Fibroblast of villous mesenchyme (primary cell): ENCODE results near the gene SUPT16H. TPM values are rescaled to one million over a fixed set of nuclear protein-coding genes. Genes with fewer than 3 reads are reported as not detected.
"Not testable (repeated sequence)": the region's sequence is repeated elsewhere in the genome, so short reads cannot be mapped to it uniquely, and the experiment has no call there.

Experiments used
- DNase-seq: peaks from one replicate; pipeline ENCODE4 v3.0.0-alpha.2; 2010; ENCODE audit warnings: low read depth
- H3K4me3 ChIP-seq: 2 replicates; pipeline ENCODE4 v1.5.1; 2011; ENCODE audit warnings: low read depth, mild to moderate bottlenecking, low read length
- CTCF ChIP-seq: IDR thresholded peaks from 2 replicates; pipeline ENCODE4 v1.5.1; 2012; ENCODE audit warnings: low read depth, mild to moderate bottlenecking, low read length; ENCODE audit not compliant: insufficient read depth
- total RNA-seq: library from RNA; depleted of rRNA; stranded (reverse); fragments of >200 nt; gene quantifications from 2 replicates; pipeline ENCODE4 v1.2.3, GENCODE V29; 2012

Gene SUPT16H
- total RNA-seq, 1 donor, result 87.7 TPM

GRCh38 chr14:21385188-21385904 is 1.5 kb upstream of the SUPT16H start:
- H3K4me3 ChIP-seq, result no peak overlapping the region
- no peak for DNase-seq
- TF ChIP-seq CTCF, result no peak

- peak overlapping the region; percentile 71 for H3K4me3 ChIP-seq
- DNase-seq, result no peak
- no peak for TF ChIP-seq CTCF
These were observed 654 bp upstream of the SUPT16H start for GRCh38 chr14:21384494-21384851.

- TF ChIP-seq CTCF, result no peak
- H3K4me3 ChIP-seq, result peak overlapping the region; percentile 71
- DNase-seq, result peak; percentile 48
These were observed 652 bp downstream of the SUPT16H start for GRCh38 chr14:21382886-21383847.

- H3K4me3 ChIP-seq, result no peak overlapping the region
- TF ChIP-seq CTCF, result no peak
- no peak for DNase-seq
These were observed 1.7 kb downstream of the SUPT16H start for GRCh38 chr14:21382095-21382494.

GRCh38 chr14:21379338-21379737 is 4.5 kb downstream of the SUPT16H start:
- no peak for TF ChIP-seq CTCF
- DNase-seq, result no peak

GRCh38 chr14:21373980-21374379 is 9.8 kb downstream of the SUPT16H start:
- no peak for DNase-seq
- TF ChIP-seq CTCF, result no peak
- no peak overlapping the region for H3K4me3 ChIP-seq

More at GRCh38 chr14:21379338-21379737, 4.5 kb downstream of the SUPT16H start:
- H3K4me3 ChIP-seq, result no peak overlapping the region

GRCh38 chr14:21372814-21373213 is 11.0 kb downstream of the SUPT16H start:
- DNase-seq, H3K4me3 ChIP-seq: not testable (repeated sequence)
